GM20431 (cell line): ENCODE measurements around the gene SLC24A3.

Source experiments
- in situ Hi-C: fragments of 300-500 bp; cut with MseI, MboI; formaldehyde crosslinking; loops from one replicate; pipeline ENCODE4 v1.15.0; 2020; ENCODE audit warnings: low sequenced_read_pairs; ENCODE audit not compliant: unreplicated experiment

The SLC24A3 gene

DNA sequence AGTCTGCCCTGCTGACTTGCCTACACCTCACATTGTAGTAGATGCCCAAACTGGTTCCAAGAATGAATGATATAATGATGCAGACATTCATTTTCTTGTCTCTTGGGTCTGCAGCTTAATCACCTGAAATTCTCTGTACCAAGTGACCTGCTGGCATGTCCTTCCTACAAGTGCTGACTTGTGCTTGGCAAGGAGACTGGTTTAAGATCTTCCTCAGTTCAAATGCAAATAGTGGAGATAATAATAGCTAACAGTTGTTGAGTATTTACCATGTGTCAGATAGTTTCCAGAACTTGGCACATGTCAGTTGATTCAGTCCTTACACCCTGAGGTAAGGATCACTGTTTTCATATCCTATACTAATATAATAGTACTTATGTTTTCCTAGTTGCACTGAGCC lies 223.4 kb downstream of the SLC24A3 start:
- in situ Hi-C loops: no loop called here

DNA sequence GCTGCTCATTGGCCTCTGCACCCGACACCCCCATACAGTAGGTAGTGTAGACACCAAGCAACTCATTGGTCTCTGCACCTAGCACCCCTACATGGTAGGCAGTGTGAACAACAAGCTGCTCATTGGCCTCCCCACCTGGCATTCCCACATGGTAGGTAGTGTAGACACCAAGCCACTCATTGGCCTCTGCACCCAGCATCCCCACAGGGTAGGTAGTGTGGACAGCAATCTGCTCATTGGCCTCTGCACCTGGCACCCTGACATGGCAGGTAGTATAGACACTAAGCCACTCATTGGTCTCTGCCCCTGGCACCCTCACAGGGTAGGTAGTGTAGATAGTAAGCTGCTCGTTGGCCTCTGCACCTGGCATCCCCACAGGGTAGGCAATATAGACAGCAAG lies 226.0 kb downstream of the SLC24A3 start:
- in situ Hi-C loops: no loop called here

DNA sequence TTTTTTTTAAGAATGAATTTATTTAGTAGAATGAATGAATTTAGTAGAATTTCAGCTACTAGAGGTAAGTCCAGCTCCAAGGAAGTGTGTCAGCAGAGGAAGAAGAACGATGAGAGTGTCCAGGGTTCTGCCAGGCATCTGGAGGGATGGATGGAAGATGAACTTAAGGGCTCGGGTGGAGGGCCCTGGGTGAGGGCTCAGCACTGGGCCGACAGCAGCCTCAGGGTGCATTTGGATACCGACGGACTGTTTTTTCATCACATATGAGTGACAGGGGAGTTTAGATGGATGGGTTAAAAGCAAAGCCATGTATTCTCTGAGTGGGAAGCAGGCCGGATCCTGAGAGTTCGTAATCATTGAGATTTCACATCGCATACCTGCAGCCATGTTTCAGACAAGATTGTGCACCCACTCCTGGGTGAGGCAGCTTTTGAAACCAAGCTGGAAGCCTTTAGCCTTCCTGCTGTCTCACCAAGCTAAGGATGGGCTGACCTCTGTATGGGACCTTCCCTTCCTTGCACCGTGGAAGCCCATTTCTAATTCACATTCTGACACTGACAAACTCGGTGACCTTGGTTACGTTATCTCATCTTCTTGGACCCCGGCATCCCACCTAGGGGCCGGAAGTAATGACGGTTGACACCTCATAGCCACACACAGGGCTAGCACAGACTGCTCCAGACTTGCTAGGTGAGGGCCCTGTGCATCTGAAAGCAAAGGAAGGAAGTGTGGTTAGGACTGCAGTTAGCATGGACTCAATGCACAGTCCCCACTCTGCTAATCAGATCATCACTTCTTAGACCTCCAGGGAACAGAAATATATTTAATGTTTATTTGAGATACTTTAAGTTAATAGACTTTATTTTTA lies 228.5 kb downstream of the SLC24A3 start:
- in situ Hi-C loops: no loop called here

DNA sequence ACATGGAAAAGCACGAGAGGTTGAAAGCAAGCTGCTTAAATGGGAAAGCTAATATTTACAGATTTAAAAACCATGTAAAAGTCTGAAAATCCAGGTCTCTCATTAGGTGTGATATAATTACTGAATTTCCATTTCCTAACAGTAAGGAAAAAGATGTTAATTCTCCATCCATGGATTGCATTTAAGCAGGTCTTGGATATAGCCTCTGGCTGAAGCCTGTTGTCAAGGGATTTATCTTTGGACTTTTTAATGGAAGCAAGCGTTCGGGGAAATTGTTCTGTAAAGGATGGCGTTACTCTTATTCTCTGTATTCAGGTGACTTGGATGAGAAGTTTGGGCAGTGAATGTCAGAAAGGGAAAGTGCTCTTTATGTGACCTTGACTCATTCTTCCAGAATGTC lies 233.8 kb downstream of the SLC24A3 start:
- in situ Hi-C loops: no loop called here

DNA sequence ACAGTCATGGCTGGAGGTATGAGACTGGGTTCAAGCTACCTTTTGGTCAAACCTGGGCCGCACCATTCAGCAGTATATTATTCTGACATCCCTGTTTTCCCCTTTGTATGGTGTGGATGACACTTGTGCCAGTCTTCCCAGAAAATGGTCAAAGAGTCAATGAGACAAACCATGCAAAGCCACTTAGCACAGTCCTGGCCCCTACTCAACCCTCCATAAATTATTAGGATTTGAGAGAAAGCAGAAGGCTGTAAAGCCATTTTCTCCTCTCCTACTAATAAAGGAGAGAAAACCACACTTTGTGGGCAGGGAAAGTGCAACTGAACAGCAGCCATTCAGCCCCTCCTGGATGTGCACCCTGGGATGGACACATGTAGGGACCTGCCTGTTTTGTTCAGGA lies 236.2 kb downstream of the SLC24A3 start:
- in situ Hi-C loops: no loop called here

DNA sequence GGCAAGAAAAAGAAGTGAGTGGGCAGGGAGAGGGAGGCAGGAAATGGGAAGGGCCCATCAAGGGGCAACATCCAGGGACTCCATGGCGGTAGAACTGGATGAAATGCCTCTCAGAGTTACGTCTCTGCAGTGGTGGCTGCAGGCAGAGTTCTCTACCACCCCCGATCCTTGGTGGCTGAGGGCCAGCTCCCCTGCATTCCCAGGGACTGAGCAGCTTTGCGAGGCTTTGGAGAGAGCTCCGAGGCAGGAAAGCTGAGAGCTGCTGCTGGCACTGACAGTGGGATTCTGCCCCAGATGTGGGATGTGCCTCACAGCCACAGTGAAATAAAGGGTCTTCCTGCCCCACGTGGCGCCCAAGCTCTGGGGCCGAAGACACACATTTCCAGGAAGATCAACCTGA lies 236.6 kb downstream of the SLC24A3 start:
- in situ Hi-C loops: no loop called here

DNA sequence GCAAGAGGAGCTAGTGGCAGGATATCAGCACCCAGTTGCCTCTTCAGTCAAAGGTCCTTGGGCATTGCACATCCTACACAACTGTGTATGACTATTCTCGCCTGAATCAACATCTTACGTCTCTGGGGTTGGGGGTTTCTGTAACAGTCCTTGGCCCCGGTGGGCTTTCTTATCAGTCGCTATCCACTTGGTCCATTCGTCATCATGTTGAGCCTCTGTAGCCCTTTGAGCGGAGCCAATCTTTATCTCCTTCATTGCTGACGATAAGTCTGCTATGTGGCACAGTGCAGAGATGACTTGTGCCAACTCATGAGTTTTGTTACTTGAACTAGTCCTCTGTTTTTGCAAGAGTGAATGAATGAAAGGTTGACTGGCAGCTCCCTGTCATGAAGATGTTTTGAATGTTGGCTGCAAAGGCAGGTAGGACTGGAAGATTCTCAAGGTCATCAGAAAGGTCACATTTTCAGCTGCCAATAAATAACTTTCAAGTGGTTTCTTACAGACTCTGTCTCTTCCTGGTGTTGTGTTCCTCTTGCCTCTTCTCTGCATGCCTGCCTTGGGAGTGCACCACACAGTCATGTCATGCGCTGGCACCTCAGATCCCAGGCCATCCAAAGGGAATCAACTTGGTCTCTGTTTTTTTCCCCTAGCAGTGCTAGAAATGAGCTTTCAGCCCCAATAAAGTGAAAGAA lies 238.9 kb downstream of the SLC24A3 start:
- in situ Hi-C loops: no loop called here

DNA sequence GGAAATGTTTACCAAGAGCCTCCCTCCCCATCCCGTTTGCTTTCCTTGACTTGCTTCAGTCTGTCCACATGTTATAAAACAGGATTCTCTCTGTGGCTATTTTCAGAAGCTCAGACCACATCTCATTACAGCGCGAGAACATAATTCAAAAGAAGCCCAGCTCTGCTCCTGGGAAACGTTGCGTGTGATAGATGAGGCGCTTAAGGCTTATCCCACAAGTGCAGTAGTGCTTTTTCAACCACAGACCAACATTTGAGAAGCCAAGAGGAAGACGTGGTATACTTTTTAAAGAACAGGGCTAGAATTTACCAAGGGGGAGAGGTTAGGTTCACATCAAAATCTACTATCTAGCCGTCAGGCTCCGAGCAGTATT lies 239.5 kb downstream of the SLC24A3 start:
- in situ Hi-C loops: no loop called here

DNA sequence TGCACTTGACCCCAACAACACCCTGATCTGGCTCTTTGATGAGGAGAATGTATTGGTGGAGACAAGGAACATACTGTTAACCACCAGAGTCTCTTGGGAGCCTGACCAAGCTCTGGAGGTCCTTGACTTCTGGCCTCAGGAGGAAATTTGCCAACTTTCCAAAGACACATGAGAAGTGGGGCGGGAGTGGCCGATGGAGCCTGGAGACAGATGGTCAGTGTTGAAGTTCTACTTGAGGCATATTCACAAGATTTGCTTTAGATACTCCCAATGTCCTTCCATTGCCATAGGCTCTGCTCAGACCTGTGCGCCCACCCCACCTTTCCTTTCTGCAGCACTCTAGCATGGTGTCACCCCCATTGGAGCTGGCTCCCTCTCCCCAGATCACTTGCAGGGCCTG lies 241.0 kb downstream of the SLC24A3 start:
- in situ Hi-C loops: no loop called here

DNA sequence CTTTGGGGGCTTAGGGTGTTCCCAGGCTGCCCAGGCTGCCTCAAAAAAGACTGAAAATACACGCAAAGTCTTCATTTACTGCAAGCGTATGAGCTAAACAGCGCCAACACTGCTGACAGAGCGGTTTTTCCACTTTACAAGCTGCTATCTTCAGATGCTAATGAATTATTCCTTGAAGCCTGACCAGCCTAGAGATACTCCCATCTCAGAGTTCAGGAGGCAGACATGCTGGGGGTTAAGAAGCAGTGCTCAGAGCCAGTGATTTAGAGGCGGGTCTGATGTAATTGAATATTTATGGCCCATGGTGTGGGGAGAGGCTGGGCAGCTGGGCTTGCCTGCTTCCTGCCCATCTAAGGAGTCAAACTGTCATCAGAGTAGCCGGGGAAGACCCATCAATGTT lies 241.4 kb downstream of the SLC24A3 start:
- in situ Hi-C loops: no loop called here

DNA sequence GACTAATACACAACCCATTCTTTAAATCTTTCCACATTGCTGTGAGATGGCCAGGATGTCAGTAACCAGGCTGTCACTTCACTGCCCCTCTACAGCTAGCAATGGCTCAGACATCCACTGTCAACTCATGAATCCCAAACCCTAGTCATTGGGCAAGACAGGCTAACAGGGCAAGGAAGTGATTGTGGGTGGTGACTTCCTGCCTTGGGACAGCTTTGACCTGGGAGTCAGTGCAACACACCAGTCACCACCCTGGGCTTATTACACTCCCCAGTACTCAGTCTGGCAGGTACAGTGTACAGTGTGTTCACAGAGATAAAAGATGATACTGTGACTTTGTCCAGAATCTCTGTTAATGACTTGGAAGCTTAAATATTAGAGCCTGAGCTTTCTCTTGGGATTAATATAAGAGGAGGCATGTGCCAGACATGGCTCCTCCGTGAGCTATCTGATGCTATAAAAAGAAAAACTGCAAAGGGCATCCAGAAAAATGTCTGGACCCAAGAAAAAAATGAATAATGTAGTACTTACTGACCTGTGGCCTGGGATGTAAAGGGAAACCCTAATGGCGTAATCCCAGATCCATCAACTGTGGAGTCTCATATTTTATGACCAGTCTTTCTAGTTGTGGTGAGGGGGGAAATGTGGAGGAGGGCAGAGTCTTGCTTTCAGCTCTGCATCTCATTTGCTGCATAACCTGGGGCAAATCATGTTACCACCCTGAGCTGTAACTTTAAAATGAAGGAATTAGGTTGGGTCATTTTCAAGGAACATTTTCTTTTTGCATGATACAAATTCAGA lies 244.4 kb downstream of the SLC24A3 start:
- in situ Hi-C loops: no loop called here

DNA sequence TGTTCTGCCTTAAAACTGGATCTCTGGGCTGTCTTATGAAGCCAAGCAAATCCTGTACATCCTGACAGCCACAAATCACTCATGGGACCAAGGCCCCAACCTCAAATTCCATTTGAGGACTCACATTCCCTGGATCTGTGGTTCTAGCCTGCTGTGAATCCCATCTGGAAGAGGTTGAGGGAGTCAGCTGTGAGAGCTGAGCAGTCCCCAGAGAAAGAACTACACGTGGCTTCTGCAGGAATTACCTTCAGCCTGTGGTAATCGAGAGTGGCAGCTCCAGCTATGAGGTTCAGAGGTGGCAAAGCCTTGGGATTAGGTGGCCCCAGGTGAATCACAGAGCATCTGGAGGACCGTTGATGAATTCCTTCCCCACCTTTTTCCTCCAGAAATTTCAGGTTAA lies 245.2 kb downstream of the SLC24A3 start:
- in situ Hi-C loops: no loop called here

DNA sequence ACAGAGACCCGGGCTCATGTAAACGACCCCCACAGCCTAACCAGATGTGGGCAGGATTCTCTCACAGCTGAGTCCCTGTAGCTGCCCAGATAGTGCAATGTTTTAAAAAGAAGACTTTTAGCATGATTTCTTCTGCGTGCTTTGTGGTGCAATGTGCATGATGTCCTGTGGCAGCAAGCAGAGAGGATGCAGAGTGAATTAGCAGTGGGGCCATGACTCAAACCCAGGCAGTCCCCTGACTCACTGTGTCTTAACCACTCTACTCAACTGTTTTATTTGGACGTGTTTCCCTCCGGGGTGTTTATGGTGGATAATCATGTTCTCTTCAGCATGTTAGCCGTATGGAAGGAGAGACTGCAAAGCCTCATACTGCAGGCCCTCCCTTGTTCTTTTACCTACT lies 247.9 kb downstream of the SLC24A3 start:
- in situ Hi-C loops: no loop called here

DNA sequence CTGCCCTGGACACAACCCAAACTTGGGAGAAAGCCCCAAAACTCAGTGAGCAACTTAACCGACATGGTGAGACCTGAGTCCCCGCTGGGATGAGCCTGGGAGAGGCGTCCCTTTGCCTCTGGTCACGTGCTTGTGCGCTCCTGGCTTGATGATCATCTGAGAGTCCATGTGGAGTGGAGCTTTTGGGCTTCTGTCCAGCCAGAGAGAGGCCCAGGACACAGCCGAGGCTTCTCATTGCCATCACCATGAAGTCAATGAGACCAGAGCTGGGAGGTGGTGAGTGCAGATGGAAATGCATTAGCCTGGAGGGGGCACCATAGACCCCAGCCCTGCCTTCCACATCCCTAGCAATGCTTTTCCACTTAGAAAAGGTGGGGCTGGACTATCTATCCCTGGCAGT lies 250.0 kb downstream of the SLC24A3 start:
- in situ Hi-C loops: no loop called here

DNA sequence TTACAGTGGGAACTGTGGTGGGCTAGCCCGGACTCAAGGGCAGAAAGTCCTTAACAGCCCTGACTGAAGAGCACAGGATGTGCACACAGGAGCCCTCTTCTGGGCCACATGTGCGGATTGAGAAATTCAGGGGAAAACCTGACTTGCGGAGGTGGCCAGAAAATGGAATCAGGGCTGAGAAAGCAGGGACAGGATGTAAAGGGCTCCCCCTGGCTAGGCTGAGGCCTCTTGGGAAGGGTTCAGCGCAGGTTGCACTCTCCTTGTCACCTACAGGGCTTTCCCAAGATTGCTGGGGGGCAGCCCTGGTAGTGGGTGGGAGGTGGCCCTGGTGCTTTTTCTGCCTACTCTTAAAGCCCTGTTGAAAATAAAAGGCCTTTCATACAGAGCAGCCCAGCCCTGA lies 251.2 kb downstream of the SLC24A3 start:
- in situ Hi-C loops: no loop called here

DNA sequence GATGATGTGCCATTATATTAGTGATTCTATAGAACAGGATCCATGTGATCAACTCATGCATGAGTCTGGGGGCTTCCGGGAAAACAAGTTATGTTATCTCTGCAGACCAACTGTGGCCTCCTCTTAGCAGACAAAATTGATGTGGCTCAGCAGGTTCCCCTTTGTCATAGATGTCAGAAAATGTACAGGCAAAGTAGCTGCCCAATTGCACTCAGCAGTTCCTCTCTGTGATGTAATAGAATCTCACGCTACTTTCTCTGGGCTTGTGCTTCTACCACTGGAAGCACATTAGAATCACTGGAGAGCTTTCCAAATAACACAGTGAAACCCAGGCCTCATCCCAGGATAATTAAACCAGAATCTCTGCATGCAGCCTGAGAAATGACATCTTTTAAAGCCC lies 253.1 kb downstream of the SLC24A3 start:
- in situ Hi-C loops: no loop called here

DNA sequence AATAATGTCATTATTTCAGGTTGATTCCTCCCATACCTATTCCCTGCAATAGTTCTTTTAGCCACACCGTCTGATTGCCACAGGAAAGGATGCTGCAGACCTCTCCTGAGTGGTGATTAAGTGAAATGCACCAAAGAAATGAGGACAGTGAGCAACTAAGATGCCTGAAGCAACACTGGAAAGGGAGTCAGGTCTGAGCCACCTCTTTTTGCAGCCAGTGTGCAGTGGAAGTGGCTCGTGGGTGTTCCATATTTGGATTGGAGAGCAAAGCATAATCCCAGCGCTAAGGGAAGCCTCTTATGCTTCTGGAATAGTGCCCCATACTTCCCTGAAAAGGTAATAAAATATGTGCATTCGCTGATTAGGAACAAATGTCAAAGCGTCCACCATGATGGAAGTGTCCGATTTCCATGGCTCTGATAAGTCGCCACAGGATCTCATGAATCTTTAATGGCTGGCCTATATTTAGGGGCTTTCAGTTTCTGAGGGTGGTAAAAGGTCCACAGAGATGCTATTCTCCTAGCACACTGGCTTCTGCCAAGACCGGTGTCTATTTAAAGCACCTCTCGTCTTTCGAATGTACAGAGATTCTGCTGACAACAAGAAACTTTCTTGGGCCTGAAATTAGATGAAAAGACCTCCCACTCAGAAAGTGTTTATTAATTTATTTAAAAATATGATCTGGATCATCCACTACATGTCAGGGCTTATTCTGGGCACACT lies 253.9 kb downstream of the SLC24A3 start:
- in situ Hi-C loops: no loop called here

DNA sequence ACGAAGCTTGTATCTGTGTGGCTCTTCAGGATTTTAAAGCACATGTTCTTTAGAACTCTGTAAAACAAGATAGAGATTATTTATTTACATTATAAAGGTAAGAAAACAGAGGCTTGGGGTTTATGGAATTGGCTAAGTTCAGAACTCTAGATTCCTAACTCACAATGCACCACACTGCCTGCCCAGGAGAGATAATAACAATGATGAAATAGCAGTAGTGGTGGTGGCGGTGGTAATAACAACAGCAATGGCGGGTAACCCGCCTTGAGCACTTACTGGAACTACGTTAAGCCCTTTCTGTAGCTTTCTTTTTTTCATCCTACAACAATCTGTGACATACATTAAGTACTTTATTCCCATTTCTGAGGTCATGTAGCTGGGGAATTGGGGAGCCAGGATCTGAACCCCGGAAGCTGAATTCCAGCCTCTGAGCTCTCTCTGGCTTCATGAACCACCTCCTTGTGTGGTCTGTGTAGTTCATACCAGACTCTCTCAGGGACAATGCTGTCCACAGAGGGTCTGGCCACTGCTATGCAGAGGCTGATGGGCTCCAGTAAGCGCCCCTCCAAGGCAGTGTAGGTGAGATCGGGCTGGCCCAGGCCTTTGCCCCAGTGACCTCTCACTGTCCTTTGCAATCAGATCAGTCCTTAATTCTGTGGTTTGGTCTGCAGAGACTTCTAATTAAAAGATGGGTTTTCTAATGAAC lies 260.9 kb downstream of the SLC24A3 start:
- in situ Hi-C loops: no loop called here

DNA sequence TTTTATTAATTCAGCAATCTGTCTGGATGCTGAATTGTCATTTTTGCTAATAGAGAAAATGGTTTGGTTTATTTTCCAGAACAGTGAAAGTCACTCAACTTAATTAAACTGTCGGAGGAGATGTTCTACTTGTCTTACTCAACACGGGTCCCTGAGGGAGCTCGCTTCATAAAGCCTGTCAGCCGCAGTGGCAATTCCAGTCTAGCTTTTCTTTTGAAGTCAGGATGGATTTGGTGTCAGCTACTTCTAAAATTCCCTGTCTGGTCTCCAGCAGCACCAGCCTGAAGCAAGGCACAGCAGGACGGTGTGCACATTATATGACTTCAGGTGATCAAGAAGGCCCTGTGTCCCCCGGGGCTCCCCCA lies 261.5 kb downstream of the SLC24A3 start:
- in situ Hi-C loops: no loop called here
